ENCODE measurements around the gene HAUS5. TPM values are rescaled to one million over a fixed set of nuclear protein-coding genes. Genes with fewer than 3 reads are reported as not detected.

The HAUS5 gene, protein sequence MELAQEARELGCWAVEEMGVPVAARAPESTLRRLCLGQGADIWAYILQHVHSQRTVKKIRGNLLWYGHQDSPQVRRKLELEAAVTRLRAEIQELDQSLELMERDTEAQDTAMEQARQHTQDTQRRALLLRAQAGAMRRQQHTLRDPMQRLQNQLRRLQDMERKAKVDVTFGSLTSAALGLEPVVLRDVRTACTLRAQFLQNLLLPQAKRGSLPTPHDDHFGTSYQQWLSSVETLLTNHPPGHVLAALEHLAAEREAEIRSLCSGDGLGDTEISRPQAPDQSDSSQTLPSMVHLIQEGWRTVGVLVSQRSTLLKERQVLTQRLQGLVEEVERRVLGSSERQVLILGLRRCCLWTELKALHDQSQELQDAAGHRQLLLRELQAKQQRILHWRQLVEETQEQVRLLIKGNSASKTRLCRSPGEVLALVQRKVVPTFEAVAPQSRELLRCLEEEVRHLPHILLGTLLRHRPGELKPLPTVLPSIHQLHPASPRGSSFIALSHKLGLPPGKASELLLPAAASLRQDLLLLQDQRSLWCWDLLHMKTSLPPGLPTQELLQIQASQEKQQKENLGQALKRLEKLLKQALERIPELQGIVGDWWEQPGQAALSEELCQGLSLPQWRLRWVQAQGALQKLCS
- polyA plus RNA-seq (3.1 to 3.7 TPM (median 3.5 TPM) in 3 replicates), polyA minus RNA-seq (1.8 to 9.2 TPM (median 1.9 TPM) in 3 replicates)
- 6.0 TPM for polyA plus RNA-seq (2011; ENCODE audit: low read depth)
- 1.4 and 1.9 TPM in 2 replicates for polyA plus RNA-seq (2011; cell fraction: cytosol; rRNA removed)
- 8.4 and 9.9 TPM in 2 replicates for polyA plus RNA-seq (2011; cell fraction: nucleus; rRNA removed)
- 3.6 and 6.0 TPM in 2 replicates for polyA plus RNA-seq (2012; ENCODE audit: low replicate concordance)
- polyA minus RNA-seq (2011; cell fraction: cytosol; rRNA and poly(A)+ RNA removed), result 1.5 TPM
- 2.4 and 3.1 TPM in 2 replicates for polyA minus RNA-seq (2011; cell fraction: nucleus; rRNA and poly(A)+ RNA removed)

DNA sequence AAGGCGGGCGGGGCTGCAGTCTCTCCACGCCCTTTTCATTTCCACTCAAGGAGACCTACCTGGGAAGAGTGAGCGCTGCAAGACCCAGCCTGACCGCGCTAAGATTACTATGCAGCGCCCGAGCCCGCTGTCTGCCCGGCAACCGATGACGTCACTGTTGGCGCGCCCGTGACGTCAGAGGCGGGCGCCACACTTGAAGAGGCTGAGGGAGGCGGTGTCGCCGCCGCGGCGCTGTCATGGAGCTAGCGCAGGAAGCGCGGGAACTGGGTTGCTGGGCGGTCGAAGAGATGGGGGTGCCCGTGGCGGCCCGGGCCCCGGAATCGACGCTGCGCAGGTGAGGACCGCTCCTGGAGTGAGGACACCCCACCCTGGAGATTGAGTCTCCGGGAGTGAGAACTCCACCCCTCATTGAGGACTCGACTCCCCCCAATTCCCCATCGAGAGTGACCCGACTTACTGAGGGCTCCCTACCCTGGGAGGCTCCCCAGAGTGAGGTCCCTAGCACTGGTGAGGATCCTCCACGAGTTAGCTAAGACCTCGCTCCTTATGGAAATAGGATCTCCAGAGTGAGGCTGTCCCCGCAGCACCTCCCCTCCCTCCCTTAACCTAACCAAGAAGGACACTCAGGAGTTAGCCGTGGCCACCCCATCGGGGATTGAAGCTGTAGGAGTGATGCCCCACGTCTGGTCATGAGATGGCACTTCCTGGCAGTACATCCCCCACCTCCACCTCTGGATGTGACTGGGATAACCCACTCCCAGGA is at the start of gene HAUS5:
HAUS5 (plus strand) TSS at position 177 of the 763 bp plus-strand sequence; CDS start at position 237, 60 bp downstream.
- dilution Hi-C loops (cut with MboI; ENCODE audit: extremely low pct_ligation_motif_present, low sequenced_read_pairs), result no loop called here
- H3K79me2 ChIP-seq (ENCODE audit: control insufficient read depth, insufficient read depth, low read length), result no peaks in the 10 kb centered on the region
- no peaks in the 10 kb centered on the region for H3K9me3 ChIP-seq (ENCODE audit: control insufficient read depth, low read depth, low read length)
- H3K27ac ChIP-seq (ENCODE audit: control insufficient read depth, insufficient read depth, low read length), result peak within 1 kb of the TSS; percentile 59
- no peak for TF ChIP-seq EZH2 (IDR thresholded peaks at IDR 0.05; ENCODE audit: low read length)
- TF ChIP-seq, protein P1, sequence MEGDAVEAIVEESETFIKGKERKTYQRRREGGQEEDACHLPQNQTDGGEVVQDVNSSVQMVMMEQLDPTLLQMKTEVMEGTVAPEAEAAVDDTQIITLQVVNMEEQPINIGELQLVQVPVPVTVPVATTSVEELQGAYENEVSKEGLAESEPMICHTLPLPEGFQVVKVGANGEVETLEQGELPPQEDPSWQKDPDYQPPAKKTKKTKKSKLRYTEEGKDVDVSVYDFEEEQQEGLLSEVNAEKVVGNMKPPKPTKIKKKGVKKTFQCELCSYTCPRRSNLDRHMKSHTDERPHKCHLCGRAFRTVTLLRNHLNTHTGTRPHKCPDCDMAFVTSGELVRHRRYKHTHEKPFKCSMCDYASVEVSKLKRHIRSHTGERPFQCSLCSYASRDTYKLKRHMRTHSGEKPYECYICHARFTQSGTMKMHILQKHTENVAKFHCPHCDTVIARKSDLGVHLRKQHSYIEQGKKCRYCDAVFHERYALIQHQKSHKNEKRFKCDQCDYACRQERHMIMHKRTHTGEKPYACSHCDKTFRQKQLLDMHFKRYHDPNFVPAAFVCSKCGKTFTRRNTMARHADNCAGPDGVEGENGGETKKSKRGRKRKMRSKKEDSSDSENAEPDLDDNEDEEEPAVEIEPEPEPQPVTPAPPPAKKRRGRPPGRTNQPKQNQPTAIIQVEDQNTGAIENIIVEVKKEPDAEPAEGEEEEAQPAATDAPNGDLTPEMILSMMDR (optimal IDR thresholded peaks at IDR 0.05 in 1 of 3, IDR thresholded peaks at IDR 0.05 in 1 of 3, conservative IDR thresholded peaks at IDR 0.05 in 1 of 3; ENCODE audit: extremely low read depth in 1 of 3, insufficient read depth in 2 of 3, low read length in 3 of 3), result peak in 1 of 3 experiments; percentile 1
- peaks cover 3% of the 10 kb centered on the region for H3K4me1 ChIP-seq (ENCODE audit: control insufficient read depth, extremely low read depth, insufficient read depth, low read length)
- peak within 1 kb of the TSS; percentile 72 to 88 (median 74) for H3K4me3 ChIP-seq (ENCODE audit: control insufficient read depth in 2 of 3, extremely low read depth in 1 of 3, insufficient read depth in 2 of 3, low read depth in 1 of 3, low read length in 3 of 3)
- H3K9ac ChIP-seq (ENCODE audit: control insufficient read depth, extremely low read depth, insufficient read depth, low read length), result peak within 1 kb of the TSS; percentile 77
- no peaks in the 10 kb centered on the region for H3K27me3 ChIP-seq (ENCODE audit: control insufficient read depth, extremely low read depth, insufficient read depth, low read length)
- no peaks in the 10 kb centered on the region for H3K9me1 ChIP-seq (ENCODE audit: control insufficient read depth, extremely low read depth, insufficient read depth, low read length)
- no peaks in the 10 kb centered on the region for H4K20me1 ChIP-seq (ENCODE audit: control insufficient read depth, extremely low read depth, insufficient read depth, low read length)
- H3K36me3 ChIP-seq (ENCODE audit: control insufficient read depth in 2 of 2, extremely low read depth in 1 of 2, insufficient read depth in 2 of 2, low read length in 2 of 2), result peaks cover 0 to 4% of the 10 kb centered on the region in 2 experiments
- FAIRE-seq (peak; percentile 69), DNase-seq (ENCODE audit: low read depth, low spot score) (peak; percentile 69)
- H3K4me2 ChIP-seq (ENCODE audit: control insufficient read depth, extremely low read depth, insufficient read depth, low read depth, low read length), result peak within 1 kb of the TSS; percentile 75
- peak within 1 kb of the TSS; percentile 77 for H2AFZ ChIP-seq (ENCODE audit: control insufficient read depth, low read length)

DNA sequence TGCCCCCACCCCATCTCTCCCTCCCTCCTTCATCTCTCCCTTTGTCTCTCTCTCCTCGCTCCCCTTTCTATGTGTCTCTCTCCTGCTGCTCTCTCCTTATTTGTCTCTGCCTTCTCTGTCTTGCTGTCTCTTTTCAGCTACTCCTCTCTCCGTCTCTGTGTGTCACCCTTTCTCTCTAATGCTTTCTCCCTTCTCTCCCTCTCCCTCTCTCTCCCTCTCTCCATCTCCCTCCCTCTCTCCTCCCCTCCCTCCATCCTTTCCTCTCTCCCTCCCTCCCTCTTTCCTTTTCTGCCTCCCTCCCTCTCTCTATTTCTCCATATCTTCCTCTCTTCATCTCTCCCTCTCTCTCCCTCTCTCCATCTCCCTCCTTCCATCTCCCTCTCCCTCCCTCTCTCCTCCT is 49.8 kb upstream of the HAUS5 start:
- dilution Hi-C loops (cut with MboI; ENCODE audit: extremely low pct_ligation_motif_present, low sequenced_read_pairs), result no loop called here
- TF ChIP-seq EZH2 (IDR thresholded peaks at IDR 0.05; ENCODE audit: low read length), result no peak
- TF ChIP-seq, protein P1 (optimal IDR thresholded peaks at IDR 0.05 in 1 of 3, IDR thresholded peaks at IDR 0.05 in 1 of 3, conservative IDR thresholded peaks at IDR 0.05 in 1 of 3; ENCODE audit: extremely low read depth in 1 of 3, insufficient read depth in 2 of 3, low read length in 3 of 3), result no peak
- Histone ChIP-seq H3K79me2 (ENCODE audit: control insufficient read depth, insufficient read depth, low read length) (no peaks in the 10 kb centered on the region), H3K4me3 (ENCODE audit: control insufficient read depth in 2 of 3, extremely low read depth in 1 of 3, insufficient read depth in 2 of 3, low read depth in 1 of 3, low read length in 3 of 3) (no peak overlapping the region), H3K36me3 (ENCODE audit: control insufficient read depth in 2 of 2, extremely low read depth in 1 of 2, insufficient read depth in 2 of 2, low read length in 2 of 2) (no peaks in the 10 kb centered on the region), H3K4me1 (ENCODE audit: control insufficient read depth, extremely low read depth, insufficient read depth, low read length) (no peaks in the 10 kb centered on the region), H3K9me1 (ENCODE audit: control insufficient read depth, extremely low read depth, insufficient read depth, low read length) (no peaks in the 10 kb centered on the region), H3K4me2 (ENCODE audit: control insufficient read depth, extremely low read depth, insufficient read depth, low read depth, low read length) (no peak overlapping the region), H3K27me3 (ENCODE audit: control insufficient read depth, extremely low read depth, insufficient read depth, low read length) (peaks cover 23% of the 10 kb centered on the region), H4K20me1 (ENCODE audit: control insufficient read depth, extremely low read depth, insufficient read depth, low read length) (no peaks in the 10 kb centered on the region), H2AFZ (ENCODE audit: control insufficient read depth, low read length) (no peak overlapping the region), H3K9ac (ENCODE audit: control insufficient read depth, extremely low read depth, insufficient read depth, low read length) (no peak overlapping the region), H3K27ac (ENCODE audit: control insufficient read depth, insufficient read depth, low read length) (no peak overlapping the region), H3K9me3 (ENCODE audit: control insufficient read depth, low read depth, low read length) (no peaks in the 10 kb centered on the region)
- no peak for DNase-seq (ENCODE audit: low read depth, low spot score)
- no peak for FAIRE-seq

Measured in keratinocyte (primary cell).